GM12874 (cell line): ENCODE measurements around the gene BBOX1.

Experiments used
- TF ChIP-seq, protein P1 (sequence below): IDR thresholded peaks from 2 replicates; pipeline ENCODE4 v1.5.1; 2011; ENCODE audit warnings: low read depth, mild to moderate bottlenecking, control low read depth, low read length, moderate library complexity; ENCODE audit not compliant: insufficient read depth

The BBOX1 gene

DNA sequence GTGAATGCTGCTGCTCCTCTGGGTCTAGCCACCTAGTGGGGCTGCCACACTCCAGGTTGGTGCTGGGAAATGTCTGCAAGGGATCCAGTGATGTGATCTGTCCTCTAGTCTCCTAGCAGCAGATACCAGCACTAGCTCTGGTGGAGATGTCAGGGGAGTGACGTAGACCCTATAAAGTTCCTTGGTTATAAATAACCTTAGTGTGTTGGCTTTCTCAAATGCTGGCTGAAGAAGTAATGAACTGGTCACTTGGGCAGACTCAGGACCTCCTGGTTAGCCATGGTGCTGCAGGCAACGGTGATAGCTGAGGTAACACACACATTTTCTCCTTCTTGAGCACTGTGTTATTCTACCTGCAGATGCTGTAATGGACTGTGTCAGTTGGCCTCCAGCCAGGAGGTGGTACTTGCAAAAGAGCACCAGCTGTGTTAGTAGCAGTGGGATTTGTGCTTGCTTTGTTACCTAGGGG is 35.5 kb downstream of the BBOX1 start:
- TF ChIP-seq, protein P1, sequence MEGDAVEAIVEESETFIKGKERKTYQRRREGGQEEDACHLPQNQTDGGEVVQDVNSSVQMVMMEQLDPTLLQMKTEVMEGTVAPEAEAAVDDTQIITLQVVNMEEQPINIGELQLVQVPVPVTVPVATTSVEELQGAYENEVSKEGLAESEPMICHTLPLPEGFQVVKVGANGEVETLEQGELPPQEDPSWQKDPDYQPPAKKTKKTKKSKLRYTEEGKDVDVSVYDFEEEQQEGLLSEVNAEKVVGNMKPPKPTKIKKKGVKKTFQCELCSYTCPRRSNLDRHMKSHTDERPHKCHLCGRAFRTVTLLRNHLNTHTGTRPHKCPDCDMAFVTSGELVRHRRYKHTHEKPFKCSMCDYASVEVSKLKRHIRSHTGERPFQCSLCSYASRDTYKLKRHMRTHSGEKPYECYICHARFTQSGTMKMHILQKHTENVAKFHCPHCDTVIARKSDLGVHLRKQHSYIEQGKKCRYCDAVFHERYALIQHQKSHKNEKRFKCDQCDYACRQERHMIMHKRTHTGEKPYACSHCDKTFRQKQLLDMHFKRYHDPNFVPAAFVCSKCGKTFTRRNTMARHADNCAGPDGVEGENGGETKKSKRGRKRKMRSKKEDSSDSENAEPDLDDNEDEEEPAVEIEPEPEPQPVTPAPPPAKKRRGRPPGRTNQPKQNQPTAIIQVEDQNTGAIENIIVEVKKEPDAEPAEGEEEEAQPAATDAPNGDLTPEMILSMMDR = no peak

DNA sequence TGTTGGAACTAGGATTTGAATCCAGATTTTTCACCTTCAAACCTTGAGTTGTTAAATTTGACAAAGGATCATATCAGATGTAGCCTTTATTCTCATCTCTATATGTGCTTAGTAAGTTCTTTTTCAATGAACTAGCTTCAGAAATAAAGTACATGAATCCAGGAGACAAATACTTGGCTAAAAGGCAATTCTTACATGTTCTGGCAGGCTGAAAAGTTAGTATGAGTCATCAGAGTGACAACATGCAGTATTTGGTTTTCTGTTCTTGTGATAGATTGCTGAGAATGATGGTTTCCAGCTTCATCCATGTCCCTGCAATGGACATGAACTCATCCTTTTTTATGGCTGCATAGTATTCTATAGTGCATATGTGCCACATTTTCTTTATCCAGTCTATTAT is 40.4 kb downstream of the BBOX1 start:
- TF ChIP-seq, protein P1 = no peak

DNA sequence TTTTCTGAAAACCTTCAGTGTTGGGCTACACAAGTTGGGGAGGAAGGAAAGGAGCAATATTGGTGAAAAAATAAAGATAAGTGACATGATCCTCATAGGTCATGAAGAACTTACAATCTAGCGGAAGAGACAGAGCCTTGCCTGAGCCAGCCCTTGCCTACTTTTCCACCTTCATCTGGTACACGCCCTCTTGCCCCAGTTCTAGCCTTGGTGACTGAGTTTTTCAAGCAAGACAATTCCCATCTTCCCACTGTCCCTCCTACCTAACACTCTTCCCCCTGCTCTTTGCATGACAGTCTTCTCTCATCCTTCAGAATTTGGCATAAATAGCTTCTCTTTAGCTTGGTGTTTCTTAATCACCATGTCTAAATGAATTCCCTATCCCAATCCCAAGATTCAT is 42.6 kb downstream of the BBOX1 start:
- TF ChIP-seq, protein P1 = no peak

DNA sequence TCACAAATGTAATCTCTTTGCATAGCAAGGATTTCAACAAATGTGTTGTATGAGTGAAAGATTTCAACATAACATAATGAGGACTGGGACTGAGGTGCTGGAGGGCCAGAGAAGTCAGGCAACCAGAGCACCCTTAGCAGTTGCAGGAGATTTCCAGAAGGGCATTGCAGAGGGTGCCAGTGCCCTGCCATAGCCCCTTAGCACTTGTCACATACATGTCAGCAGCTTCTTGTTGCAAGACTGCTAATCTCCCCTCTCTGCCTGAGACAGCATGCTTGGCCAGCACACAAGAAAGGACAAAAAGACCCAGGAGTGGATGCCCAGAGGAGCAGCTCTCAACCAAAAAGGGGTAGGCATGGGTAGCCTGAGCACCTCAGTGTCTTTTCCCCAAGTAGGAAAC is 43.2 kb downstream of the BBOX1 start:
- TF ChIP-seq, protein P1 = no peak

DNA sequence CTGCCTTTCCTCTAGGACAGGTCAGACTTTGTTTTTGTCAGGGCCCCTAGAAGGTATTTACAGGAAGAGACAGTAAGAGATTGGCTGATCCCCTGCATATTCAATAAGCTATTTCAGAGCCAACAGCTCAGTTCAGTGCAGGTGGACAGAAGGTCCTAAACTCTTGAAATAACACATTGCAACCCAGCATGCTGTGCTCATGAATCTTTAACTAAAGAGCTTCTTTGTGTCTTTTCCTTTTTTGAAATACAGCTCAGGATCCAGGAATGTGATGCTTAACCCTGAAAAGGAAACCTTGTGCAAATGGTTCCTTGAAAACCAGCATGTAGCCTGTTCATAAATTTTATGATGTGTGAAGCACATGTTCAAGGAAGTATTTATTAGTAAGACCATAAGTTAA is 43.9 kb downstream of the BBOX1 start:
- TF ChIP-seq, protein P1 = no peak

DNA sequence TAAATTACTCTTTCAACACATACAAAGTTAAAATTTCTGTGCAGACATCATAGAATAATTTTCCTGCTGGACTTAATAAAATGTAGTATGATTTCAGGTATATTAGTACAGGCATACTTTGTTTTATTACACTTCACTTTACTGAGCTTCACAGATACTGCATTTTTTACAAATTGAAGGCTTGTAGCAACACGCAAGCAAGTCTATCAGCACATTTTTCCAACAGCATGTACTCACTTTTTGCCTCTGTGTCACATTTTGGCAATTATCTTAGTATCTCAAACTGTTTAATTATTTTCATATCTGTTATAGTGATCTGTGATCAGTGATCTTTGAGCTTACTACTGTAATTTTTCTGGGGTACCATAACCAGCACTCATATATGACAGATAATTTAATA is 44.5 kb downstream of the BBOX1 start:
- TF ChIP-seq, protein P1 = no peak

DNA sequence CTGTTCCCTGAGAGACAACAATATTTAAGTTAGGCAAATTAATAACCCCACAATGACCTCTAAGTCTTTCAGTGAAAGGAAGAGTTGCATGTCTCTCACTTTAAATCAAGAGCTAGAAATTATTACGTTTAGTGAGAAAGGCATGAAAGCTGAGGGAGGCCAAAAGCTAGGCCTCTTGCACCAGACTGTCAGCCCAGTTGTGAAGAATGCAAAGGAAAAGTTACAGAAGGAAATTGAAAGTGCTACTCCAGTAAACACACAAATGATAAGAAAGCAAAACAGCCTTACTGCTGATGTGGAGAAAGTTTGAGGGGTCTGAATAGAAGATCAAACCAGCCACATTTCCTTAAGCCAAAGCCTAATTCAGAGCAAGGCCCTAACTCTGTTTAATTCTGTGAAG is 45.0 kb downstream of the BBOX1 start:
- TF ChIP-seq, protein P1 = no peak

DNA sequence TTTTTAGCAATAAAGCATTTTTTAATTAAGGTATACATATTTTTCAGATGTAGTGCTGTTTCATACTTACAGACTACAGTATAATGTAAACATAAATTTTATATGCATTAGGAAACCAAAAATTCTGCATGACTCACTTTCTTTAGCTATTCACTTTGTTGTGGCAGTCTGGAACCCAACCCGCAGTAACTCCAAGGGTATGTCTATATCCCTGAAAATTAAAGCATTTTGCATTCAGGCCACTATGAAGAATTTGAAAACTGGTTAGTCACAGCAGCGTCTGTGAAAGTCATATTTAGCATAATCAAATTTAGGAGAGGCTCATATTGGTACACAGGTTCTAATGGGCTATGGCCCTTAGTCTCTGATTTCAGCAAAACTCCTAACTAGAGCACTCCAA is 46.8 kb downstream of the BBOX1 start:
- TF ChIP-seq, protein P1 = no peak
